IPS DF 4.7 (cell line): ENCODE data around the gene FZR1.

Experiments
- DNase-seq: peaks from one replicate; pipeline ENCODE4 v3.0.0-alpha.2; 2013; ENCODE audit warnings: low spot score; ENCODE audit errors: extremely low read depth

FZR1 gene

GRCh38 chr19:3513229-3514140 is 7.4 kb downstream of the FZR1 start:
- DNase-seq = no peak

- no peak for DNase-seq
Measured at GRCh38 chr19:3514930-3515329, 8.8 kb downstream of the FZR1 start.

- DNase-seq = no peak
Measured at GRCh38 chr19:3515891-3516422, 9.8 kb downstream of the FZR1 start.

- no peak for DNase-seq
Measured at GRCh38 chr19:3516675-3517207, 10.6 kb downstream of the FZR1 start.

- DNase-seq = no peak
Measured at GRCh38 chr19:3517638-3518037, 11.5 kb downstream of the FZR1 start.

- no peak for DNase-seq
Measured at GRCh38 chr19:3518255-3518654, 12.1 kb downstream of the FZR1 start.

- DNase-seq = no peak
Measured at GRCh38 chr19:3518659-3519058, 12.5 kb downstream of the FZR1 start.

GRCh38 chr19:3519126-3519525 is 13.0 kb downstream of the FZR1 start:
- no peak for DNase-seq

- DNase-seq = no peak
Measured at GRCh38 chr19:3520166-3521103, 14.3 kb downstream of the FZR1 start.

- no peak for DNase-seq
Measured at GRCh38 chr19:3521104-3521445, 15.0 kb downstream of the FZR1 start.

GRCh38 chr19:3522421-3523360 is 16.6 kb downstream of the FZR1 start:
- DNase-seq = no peak

- no peak for DNase-seq
Measured at GRCh38 chr19:3523361-3524077, 17.4 kb downstream of the FZR1 start.

- DNase-seq = no peak
Measured at GRCh38 chr19:3524078-3524842, 18.1 kb downstream of the FZR1 start.

- DNase-seq = no peak
Measured at GRCh38 chr19:3524904-3525451, 18.9 kb downstream of the FZR1 start.

GRCh38 chr19:3526507-3527237 is 20.6 kb downstream of the FZR1 start:
- DNase-seq = no peak

GRCh38 chr19:3527238-3527910 is 21.3 kb downstream of the FZR1 start:
- DNase-seq = no peak

- DNase-seq = no peak
Measured at GRCh38 chr19:3528080-3528479, 22.0 kb downstream of the FZR1 start.
